ENCODE results near the gene F3. TPM values are rescaled to one million over a fixed set of nuclear protein-coding genes. Genes with fewer than 3 reads are reported as not detected.

The F3 gene
- total and polyA plus RNA-seq, 4 donors, result 1.0 to 2.7 (median 1.4) TPM

- 45% methylated on average over 1 of the region's 1 CpG for WGBS
- Histone ChIP-seq H3K27me3 (ENCODE audit: control insufficient read depth in 4 of 4, insufficient read depth in 4 of 4, low read length in 3 of 4) (no peaks in the 10 kb centered on the region), H3K9me3 (ENCODE audit: control insufficient read depth in 4 of 4, low read length in 3 of 4) (no peaks in the 10 kb centered on the region), H3K4me3 (ENCODE audit: low read depth in 1 of 3, low read length in 3 of 3) (no peak overlapping the region), H3K9ac (ENCODE audit: low read depth in 1 of 2, low read length in 2 of 2) (no peak overlapping the region), H3K27ac (ENCODE audit: low read depth in 1 of 2, low read length in 2 of 2) (no peak overlapping the region), H3K4me1 (ENCODE audit: control insufficient read depth in 4 of 4, insufficient read depth in 4 of 4, low read length in 3 of 4) (peaks cover 2 to 15% (median 6%) of the 10 kb centered on the region in 4 donors), H3K36me3 (ENCODE audit: control insufficient read depth in 4 of 4, insufficient read depth in 3 of 4, low read depth in 1 of 4, low read length in 3 of 4) (no peaks in the 10 kb centered on the region)
- no peak for DNase-seq (ENCODE audit: low spot score)
- no peak for TF ChIP-seq GABPA (IDR thresholded peaks at IDR 0.05 in 1 of 2, conservative IDR thresholded peaks at IDR 0.05 in 1 of 2)
- no peak for TF ChIP-seq FOXA2 (IDR thresholded peaks at IDR 0.05)
- no peak for TF ChIP-seq JUND (IDR thresholded peaks at IDR 0.05)
- no peak for TF ChIP-seq HNF4A (conservative IDR thresholded peaks at IDR 0.05)
Measured at GRCh38 chr1:94543001-94543400, 1.4 kb upstream of the F3 start.

- peaks cover 2 to 15% (median 6%) of the 10 kb centered on the region in 4 donors for H3K4me1 ChIP-seq (ENCODE audit: control insufficient read depth in 4 of 4, insufficient read depth in 4 of 4, low read length in 3 of 4)
- DNase-seq (ENCODE audit: low spot score), result no peak
- WGBS, result 3% methylated on average over 26 of the region's 26 CpGs
Measured at GRCh38 chr1:94542088-94542870, 720 bp upstream of the F3 start.

More at GRCh38 chr1:94542088-94542870, 720 bp upstream of the F3 start:
- H3K4me3 ChIP-seq (ENCODE audit: low read depth in 1 of 3, low read length in 3 of 3), result peak overlapping the region; percentile 53 to 75 (median 61)
- peak overlapping the region; percentile 48 to 68 for H3K9ac ChIP-seq (ENCODE audit: low read depth in 1 of 2, low read length in 2 of 2)
- no peaks in the 10 kb centered on the region for H3K36me3 ChIP-seq (ENCODE audit: control insufficient read depth in 4 of 4, insufficient read depth in 3 of 4, low read depth in 1 of 4, low read length in 3 of 4)
- H3K27ac ChIP-seq (ENCODE audit: low read depth in 1 of 2, low read length in 2 of 2), result peak overlapping the region; percentile 42 to 81
- no peaks in the 10 kb centered on the region for H3K27me3 ChIP-seq (ENCODE audit: control insufficient read depth in 4 of 4, insufficient read depth in 4 of 4, low read length in 3 of 4)
- no peaks in the 10 kb centered on the region for H3K9me3 ChIP-seq (ENCODE audit: control insufficient read depth in 4 of 4, low read length in 3 of 4)
- TF ChIP-seq RXRA (IDR thresholded peaks at IDR 0.05) (no peak), ZBTB33 (IDR thresholded peaks at IDR 0.05) (no peak), CTCF (IDR thresholded peaks at IDR 0.05; ENCODE audit: low read depth, low read length, missing input control) (no peak), FOXA2 (IDR thresholded peaks at IDR 0.05) (no peak), YY1 (IDR thresholded peaks at IDR 0.05) (no peak), SP1 (IDR thresholded peaks at IDR 0.05) (no peak), NR2F2 (IDR thresholded peaks at IDR 0.05) (no peak), TAF1 (conservative IDR thresholded peaks at IDR 0.05) (no peak), ATF3 (IDR thresholded peaks at IDR 0.05) (no peak), MAX (IDR thresholded peaks at IDR 0.05) (no peak), RAD21 (IDR thresholded peaks at IDR 0.05) (peak in 1 of 2 donors; percentile 17), GABPA (IDR thresholded peaks at IDR 0.05 in 1 of 2, conservative IDR thresholded peaks at IDR 0.05 in 1 of 2) (no peak), REST (IDR thresholded peaks at IDR 0.05) (peak; percentile 2), HNF4G (IDR thresholded peaks at IDR 0.05) (no peak), HNF4A (conservative IDR thresholded peaks at IDR 0.05) (peak in 1 of 2 donors; percentile 21)

Data from liver (tissue), 9 donors.